Peyer's patch (tissue), 4 donors: ENCODE results near the gene LY6G6C. TPM values are rescaled to one million over a fixed set of nuclear protein-coding genes. Genes with fewer than 3 reads are reported as not detected.

Experiments
- DNase-seq, 3 donors: peaks; one replicate each; pipeline ENCODE4 v3.0.0-alpha.2; 2017 to 2019
- H3K27ac ChIP-seq, 4 donors: fragments of 200-600 bp; sonication (generic); one replicate each; pipeline ENCODE4 v1.5.1; 2016 to 2019
- H3K27me3 ChIP-seq, 2 donors: fragments of 200-600 bp; sonication (generic); one replicate each; pipeline ENCODE4 v1.5.1; 2019
- H3K36me3 ChIP-seq, 3 donors: fragments of 200-600 bp; sonication (generic); one replicate each; pipeline ENCODE4 v1.5.1; 2016 to 2019
- H3K4me1 ChIP-seq, 4 donors: fragments of 200-600 bp; sonication (generic); one replicate each; pipeline ENCODE4 v1.5.1; 2016 to 2019
- H3K4me3 ChIP-seq, 4 donors: fragments of 200-600 bp; sonication (generic); 1 replicate in 3 of 4; 2 replicates in 1 of 4; pipeline ENCODE4 v1.5.1; 2016 to 2019; ENCODE audit warnings: mild to moderate bottlenecking in 1 of 4
- H3K9me3 ChIP-seq, 4 donors: fragments of 200-600 bp; sonication (generic); one replicate each; pipeline ENCODE4 v1.5.1; 2016 to 2019; ENCODE audit warnings: mild to moderate bottlenecking in 1 of 4
- CTCF ChIP-seq, 6 experiments: fragments of 450-650 bp in 4 of 6; fragments of 200-600 bp in 2 of 6; sonication (generic) in 1 of 6; IDR thresholded peaks; one replicate each; pipeline ENCODE4 v1.5.1; 2017 to 2019; ENCODE audit warnings: antibody characterized with exemption in 6 of 6, mild to moderate bottlenecking in 3 of 6, moderate library complexity in 1 of 6
- POLR2A ChIP-seq, 2 donors: fragments of 450-650 bp; IDR thresholded peaks; one replicate each; pipeline ENCODE4 v1.5.1; 2017; ENCODE audit warnings: antibody characterized with exemption in 2 of 2, mild to moderate bottlenecking in 2 of 2, moderate library complexity in 2 of 2
- small RNA-seq, 2 donors: library from RNA; depleted of rRNA; stranded (forward); fragments of <200 nt; gene quantifications; one replicate each; pipeline ENCODE3, GENCODE V24; 2016
- total RNA-seq, 4 donors: library from RNA; depleted of rRNA; stranded (reverse); fragments of >200 nt; gene quantifications; one replicate each; pipeline ENCODE4 v1.1.0, GENCODE V29; 2016

LY6G6C gene
- total RNA-seq, 4 donors from 2014 or later: not detected

- TF ChIP-seq CTCF (IDR thresholded peaks at IDR 0.05) (no peak), POLR2A (IDR thresholded peaks at IDR 0.05) (no peak)
- DNase-seq: no peak
- Histone ChIP-seq H3K9me3 (no peaks in the 10 kb centered on the region), H3K36me3 (peaks cover 0 to 15% (median 0%) of the 10 kb centered on the region in 3 donors), H3K4me1 (peaks cover 0 to 18% (median 3%) of the 10 kb centered on the region in 4 donors), H3K27ac (no peak overlapping the region), H3K27me3 (no peaks in the 10 kb centered on the region), H3K4me3 (no peak overlapping the region)
Measured at GRCh38 chr6:31676904-31677303, 44.6 kb downstream of the LY6G6C start.

- Histone ChIP-seq H3K27me3 (no peaks in the 10 kb centered on the region), H3K9me3 (no peaks in the 10 kb centered on the region), H3K36me3 (peaks cover 0 to 20% (median 0%) of the 10 kb centered on the region in 3 donors), H3K27ac (no peak overlapping the region), H3K4me3 (no peak overlapping the region), H3K4me1 (peaks cover 0 to 13% (median 2%) of the 10 kb centered on the region in 4 donors)
- TF ChIP-seq CTCF (IDR thresholded peaks at IDR 0.05) (no peak), POLR2A (IDR thresholded peaks at IDR 0.05) (no peak)
- no peak for DNase-seq
Measured at GRCh38 chr6:31676322-31676903, 45.1 kb downstream of the LY6G6C start.

GRCh38 chr6:31669676-31670075 is 51.9 kb downstream of the LY6G6C start, which contains the start of gene LY6G5B:
Gene LY6G5B (plus strand): TSS chr6:31669976. CDS start chr6:31670951, 975 bp downstream.
- Histone ChIP-seq H3K27ac (no peak within 1 kb of the TSS), H3K4me3 (no peak within 1 kb of the TSS), H3K9me3 (no peaks in the 10 kb centered on the region), H3K4me1 (peaks cover 0 to 12% (median 0%) of the 10 kb centered on the region in 4 donors), H3K27me3 (no peaks in the 10 kb centered on the region), H3K36me3 (peaks cover 0 to 66% (median 0%) of the 10 kb centered on the region in 3 donors)
- TF ChIP-seq POLR2A (IDR thresholded peaks at IDR 0.05) (no peak), CTCF (IDR thresholded peaks at IDR 0.05) (no peak)
- no peak for DNase-seq

Small RNAs within 50 kb of the gene (small RNA-seq; reads per million reads assigned to genes)
- gene LY6G6D (0 reads per million in 2 donors), gene MIR4646 (0 to 0.47 reads per million in 2 donors), gene MSH5-SAPCD1 (0 reads per million in 2 donors), gene RNU6-850P (0 reads per million in 2 donors), gene SAPCD1 (0 reads per million in 2 donors)

Other genes starting within 250 kb of the LY6G6C start
- 1 to 10 TPM; 4.7 to 9.9 (median 8.0) TPM for gene MICB, start 223.6 kb downstream of the LY6G6C start, total RNA-seq
- gene MCCD1, start 192.8 kb downstream of the LY6G6C start, total RNA-seq: not detected
- 1,000 to 10,000 TPM in 1 of 4 donors, 100 to 1,000 TPM in 3; 161 to 1,087 (median 280) TPM for gene DDX39B, start 179.7 kb downstream of the LY6G6C start, total RNA-seq
- gene ATP6V1G2, start 175.1 kb downstream of the LY6G6C start, total RNA-seq: not detected
- gene NFKBIL1, start 174.1 kb downstream of the LY6G6C start, total RNA-seq: 10 to 100 TPM; 20.0 to 34.5 (median 30.1) TPM
- not detected for gene LTA, start 149.5 kb downstream of the LY6G6C start, total RNA-seq
- gene TNF, start 146.2 kb downstream of the LY6G6C start, total RNA-seq: 1 to 10 TPM in 1 of 4 donors, under 1 TPM in 1, not detected in 2; 0.67 to 3.4 TPM
- 10 to 100 TPM in 1 of 4 donors, not detected in 3; 14.9 TPM for gene LTB, start 139.3 kb downstream of the LY6G6C start, total RNA-seq
- 10 to 100 TPM in 1 of 4 donors, 1 to 10 TPM in 1, not detected in 2; 2.5 to 11.6 TPM for gene LST1, start 135.5 kb downstream of the LY6G6C start, total RNA-seq
- gene NCR3, start 128.7 kb downstream of the LY6G6C start, total RNA-seq: not detected
- 100 to 1,000 TPM in 1 of 4 donors, 10 to 100 TPM in 1, 1 to 10 TPM in 2; 6.1 to 112 (median 11.2) TPM for gene AIF1, start 106.5 kb downstream of the LY6G6C start, total RNA-seq
- 100 to 1,000 TPM in 3 of 4 donors, 10 to 100 TPM in 1; 67.1 to 133 (median 126) TPM for gene PRRC2A, start 101.0 kb downstream of the LY6G6C start, total RNA-seq
- 100 to 1,000 TPM; 242 to 421 (median 323) TPM for gene BAG6, start 69.1 kb downstream of the LY6G6C start, total RNA-seq
- gene APOM, start 65.9 kb downstream of the LY6G6C start, total RNA-seq: 10 to 100 TPM in 3 of 4 donors, not detected in 1; 10.0 to 34.9 (median 10.9) TPM
- gene C6orf47, start 61.0 kb downstream of the LY6G6C start, total RNA-seq: 10 to 100 TPM; 26.4 to 46.7 (median 37.2) TPM
- gene GPANK1, start 56.7 kb downstream of the LY6G6C start, total RNA-seq: 10 to 100 TPM; 29.4 to 63.5 (median 41.9) TPM
- gene CSNK2B, start 55.7 kb downstream of the LY6G6C start, total RNA-seq: 100 to 1,000 TPM; 209 to 243 (median 227) TPM
- gene LY6G5B, start 51.8 kb downstream of the LY6G6C start, total RNA-seq: 10 to 100 TPM in 3 of 4 donors, 1 to 10 TPM in 1; 7.2 to 25.6 (median 19.7) TPM
- not detected for gene LY6G5C, start 40.7 kb downstream of the LY6G6C start, total RNA-seq
- 10 to 100 TPM; 44.1 to 92.6 (median 63.1) TPM for gene ABHD16A, start 18.4 kb downstream of the LY6G6C start, total RNA-seq
- not detected for gene LY6G6F, start 14.9 kb downstream of the LY6G6C start, total RNA-seq
- gene LY6G6D, start 6.4 kb downstream of the LY6G6C start, total RNA-seq: not detected
- gene MPIG6B, start 1.6 kb upstream of the LY6G6C start, total RNA-seq: not detected
- gene DDAH2, start 7.6 kb upstream of the LY6G6C start, total RNA-seq: 100 to 1,000 TPM in 1 of 4 donors, 10 to 100 TPM in 3; 25.6 to 136 (median 53.3) TPM
- 100 to 1,000 TPM; 207 to 307 (median 270) TPM for gene CLIC1, start 14.8 kb upstream of the LY6G6C start, total RNA-seq
- 10 to 100 TPM; 21.4 to 72.6 (median 46.1) TPM for gene MSH5, start 18.3 kb upstream of the LY6G6C start, total RNA-seq
- gene SAPCD1, start 40.9 kb upstream of the LY6G6C start, total RNA-seq: 10 to 100 TPM in 1 of 4 donors, 1 to 10 TPM in 3; 6.6 to 10.3 (median 9.5) TPM
- gene VWA7, start 55.6 kb upstream of the LY6G6C start, total RNA-seq: 10 to 100 TPM in 3 of 4 donors, not detected in 1; 16.8 to 26.0 (median 19.7) TPM
- gene VARS1, start 74.0 kb upstream of the LY6G6C start, total RNA-seq: 10 to 100 TPM; 33.9 to 53.6 (median 44.7) TPM
- gene LSM2, start 85.2 kb upstream of the LY6G6C start, total RNA-seq: 10 to 100 TPM; 11.8 to 42.9 (median 19.1) TPM
- gene HSPA1L, start 93.5 kb upstream of the LY6G6C start, total RNA-seq: 1 to 10 TPM in 2 of 4 donors, under 1 TPM in 1, not detected in 1; 0.88 to 1.7 (median 1.5) TPM
- 100 to 1,000 TPM in 1 of 4 donors, 10 to 100 TPM in 3; 38.1 to 123 (median 67.0) TPM for gene HSPA1A, start 93.8 kb upstream of the LY6G6C start, total RNA-seq
- 100 to 1,000 TPM in 3 of 4 donors, 10 to 100 TPM in 1; 85.7 to 199 (median 146) TPM for gene HSPA1B, start 106.0 kb upstream of the LY6G6C start, total RNA-seq
- gene NEU1, start 141.1 kb upstream of the LY6G6C start, total RNA-seq: 100 to 1,000 TPM in 1 of 4 donors, 10 to 100 TPM in 3; 11.6 to 100 (median 81.8) TPM
- gene SLC44A4, start 157.3 kb upstream of the LY6G6C start, total RNA-seq: 100 to 1,000 TPM in 3 of 4 donors, 10 to 100 TPM in 1; 64.4 to 508 (median 436) TPM
- gene EHMT2, start 176.0 kb upstream of the LY6G6C start, total RNA-seq: 10 to 100 TPM; 25.0 to 75.1 (median 50.6) TPM
- 1 to 10 TPM in 3 of 4 donors, not detected in 1; 1.0 to 5.0 (median 1.9) TPM for gene ZBTB12, start 180.3 kb upstream of the LY6G6C start, total RNA-seq
- 10 to 100 TPM; 15.3 to 63.2 (median 38.4) TPM for gene C2, start 206.0 kb upstream of the LY6G6C start, total RNA-seq
- gene CFB, start 224.3 kb upstream of the LY6G6C start, total RNA-seq: 100 to 1,000 TPM in 1 of 4 donors, 10 to 100 TPM in 3; 23.1 to 183 (median 89.9) TPM
- gene NELFE, start 237.2 kb upstream of the LY6G6C start, total RNA-seq: 10 to 100 TPM; 45.4 to 59.7 (median 50.2) TPM
- gene SKIC2, start 237.4 kb upstream of the LY6G6C start, total RNA-seq: 100 to 1,000 TPM in 2 of 4 donors, 10 to 100 TPM in 2; 81.3 to 130 (median 107) TPM